Coronary artery (tissue), 2 donors: Measurements from ENCODE around the gene RAB1A.
A peak's percentile ranks its signal among the peaks of the same experiment; 100 is the strongest.

Experiments used
- DNase-seq: peaks from one replicate; pipeline ENCODE4 v3.0.0-alpha.2; 2017; ENCODE audit warnings: low spot score
- H3K27ac ChIP-seq, 2 donors: fragments of 200-600 bp; sonication (generic); one replicate each; pipeline ENCODE4 v1.5.1; 2016 to 2019
- H3K4me3 ChIP-seq: fragments of 200-600 bp; sonication (generic); 2 replicates; pipeline ENCODE4 v1.5.1; 2016; ENCODE audit warnings: mild to moderate bottlenecking, moderate library complexity
- TF ChIP-seq, protein P1 (sequence below): fragments of 200-600 bp; sonication (generic); IDR thresholded peaks from one replicate; pipeline ENCODE4 v1.5.1; 2019; ENCODE audit warnings: antibody characterized with exemption

RAB1A gene

DNA sequence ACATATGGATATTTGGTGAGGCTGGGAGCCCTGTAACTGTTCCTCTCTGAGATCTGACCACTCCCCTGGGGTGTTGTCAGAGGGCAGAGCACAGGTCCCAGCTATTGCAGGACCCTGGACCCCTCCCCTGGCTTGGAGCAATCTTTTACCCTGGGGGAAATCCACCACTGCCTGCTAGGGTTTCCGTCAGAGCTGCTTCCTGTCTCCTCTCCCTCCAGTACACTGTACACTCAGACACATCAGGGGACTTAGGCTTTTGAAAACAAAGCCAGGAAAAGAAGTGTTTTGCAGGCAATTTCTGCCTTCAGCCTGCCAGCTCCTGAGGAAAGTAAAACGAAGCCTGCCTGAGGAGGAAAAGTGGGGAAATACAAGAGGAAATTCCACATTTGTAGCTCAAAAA lies 86.9 kb downstream of the RAB1A start:
- TF ChIP-seq, protein P1, sequence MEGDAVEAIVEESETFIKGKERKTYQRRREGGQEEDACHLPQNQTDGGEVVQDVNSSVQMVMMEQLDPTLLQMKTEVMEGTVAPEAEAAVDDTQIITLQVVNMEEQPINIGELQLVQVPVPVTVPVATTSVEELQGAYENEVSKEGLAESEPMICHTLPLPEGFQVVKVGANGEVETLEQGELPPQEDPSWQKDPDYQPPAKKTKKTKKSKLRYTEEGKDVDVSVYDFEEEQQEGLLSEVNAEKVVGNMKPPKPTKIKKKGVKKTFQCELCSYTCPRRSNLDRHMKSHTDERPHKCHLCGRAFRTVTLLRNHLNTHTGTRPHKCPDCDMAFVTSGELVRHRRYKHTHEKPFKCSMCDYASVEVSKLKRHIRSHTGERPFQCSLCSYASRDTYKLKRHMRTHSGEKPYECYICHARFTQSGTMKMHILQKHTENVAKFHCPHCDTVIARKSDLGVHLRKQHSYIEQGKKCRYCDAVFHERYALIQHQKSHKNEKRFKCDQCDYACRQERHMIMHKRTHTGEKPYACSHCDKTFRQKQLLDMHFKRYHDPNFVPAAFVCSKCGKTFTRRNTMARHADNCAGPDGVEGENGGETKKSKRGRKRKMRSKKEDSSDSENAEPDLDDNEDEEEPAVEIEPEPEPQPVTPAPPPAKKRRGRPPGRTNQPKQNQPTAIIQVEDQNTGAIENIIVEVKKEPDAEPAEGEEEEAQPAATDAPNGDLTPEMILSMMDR = no peak
- no peak for DNase-seq
- Histone ChIP-seq H3K27ac (no peak overlapping the region), H3K4me3 (no peak overlapping the region)

DNA sequence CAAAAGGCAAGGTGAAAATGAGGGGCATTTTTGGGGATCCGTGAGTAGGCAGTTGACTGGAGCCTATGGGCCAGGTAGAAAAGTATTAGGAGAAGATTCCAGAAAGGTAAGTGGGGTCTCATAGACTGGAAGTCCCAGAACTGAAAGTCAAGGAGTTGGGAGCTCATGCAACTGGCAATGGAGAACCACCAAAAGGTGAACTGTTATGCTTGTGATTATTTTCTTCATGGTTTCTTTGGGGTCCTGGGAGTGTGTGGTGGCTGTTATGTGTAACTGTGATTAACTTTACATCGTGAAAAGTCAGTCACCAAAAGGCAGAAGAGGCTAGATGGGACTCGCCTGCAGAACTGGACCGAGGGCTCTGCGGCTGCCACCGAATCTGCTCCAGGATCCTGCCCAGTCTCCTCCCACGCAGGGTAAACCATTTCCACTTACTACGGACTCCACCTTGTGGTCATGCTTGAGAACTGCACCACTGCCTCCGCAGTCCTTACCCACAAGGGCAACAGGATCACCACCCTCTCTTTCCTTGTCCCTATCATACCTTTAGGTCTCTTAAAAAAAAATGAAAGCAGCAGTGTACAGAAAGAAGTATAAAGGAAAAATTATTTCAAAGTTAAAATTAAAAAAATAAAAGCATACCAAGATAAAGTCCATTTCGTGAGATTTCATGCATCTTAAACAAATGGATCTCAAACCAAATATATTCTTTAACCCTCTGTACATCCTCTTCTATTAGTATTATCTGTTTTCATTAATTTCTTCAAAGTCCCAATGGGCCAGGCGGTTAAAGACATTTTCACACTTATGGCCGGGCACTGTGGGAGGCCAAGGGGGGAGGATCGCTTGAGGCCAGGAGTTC lies 89.3 kb downstream of the RAB1A start:
- Histone ChIP-seq H3K27ac (no peak overlapping the region), H3K4me3 (peak overlapping the region; percentile 54)
- TF ChIP-seq, protein P1 = peak; percentile 85
- peak; percentile 87 for DNase-seq

DNA sequence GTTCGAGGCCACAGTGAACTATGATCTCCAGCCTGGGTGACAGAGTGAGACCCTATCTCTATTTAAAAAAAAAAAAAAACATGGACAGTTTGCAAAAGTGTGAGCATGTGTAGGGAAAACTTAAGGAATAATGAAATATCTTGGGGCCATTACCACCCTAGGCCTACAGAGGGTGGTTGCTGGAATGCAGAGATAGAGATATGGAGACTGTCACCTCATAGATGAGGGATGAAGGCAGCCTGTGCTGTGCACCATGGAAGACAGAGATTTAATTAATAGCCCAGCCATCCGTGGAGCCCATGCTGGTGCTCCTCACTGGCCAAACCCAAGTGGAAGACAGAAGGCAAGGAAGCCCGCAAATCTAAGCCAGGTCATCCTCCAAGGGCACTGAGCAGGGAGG lies 90.3 kb downstream of the RAB1A start:
- DNase-seq = no peak
- H3K27ac ChIP-seq = no peak overlapping the region
- TF ChIP-seq, protein P1 = no peak
- no peak overlapping the region for H3K4me3 ChIP-seq

DNA sequence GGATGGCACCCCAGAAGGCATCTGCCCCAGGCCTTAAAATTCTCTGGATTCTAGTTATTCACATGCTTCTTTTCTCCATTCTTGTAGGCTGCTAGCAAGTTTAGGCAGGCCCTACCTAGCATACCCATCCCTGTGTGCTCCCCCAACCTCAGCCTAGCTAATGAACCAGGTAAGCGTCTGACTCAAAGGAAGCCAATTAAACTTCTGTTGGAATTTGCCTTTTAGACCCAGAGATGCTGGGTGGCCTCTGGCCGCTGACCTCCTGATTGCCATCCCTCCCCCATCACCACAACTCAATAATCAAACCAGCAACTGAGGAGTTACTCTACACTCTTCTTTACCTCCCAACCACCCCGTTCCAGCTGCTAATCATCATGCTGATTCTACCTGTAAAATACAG lies 92.7 kb downstream of the RAB1A start:
- Histone ChIP-seq H3K27ac (no peak overlapping the region), H3K4me3 (no peak overlapping the region)
- DNase-seq = no peak
- TF ChIP-seq, protein P1 = no peak
